ENCODE data around the gene LDHA. TPM values are rescaled to one million over a fixed set of nuclear protein-coding genes. Genes with fewer than 3 reads are reported as not detected.

LDHA gene
- total RNA-seq (2022; extraction: Qiagen RNA extraction), result 3,528 to 4,351 TPM (median 4,297 TPM) in 5 replicates

GRCh38 chr11:18394275-18394927 is at the start of gene LDHA:
TSS of gene LDHA (plus strand) at chr11:18394563. CDS start at chr11:18396843, 2,280 bp downstream.

GRCh38 chr11:18455686-18456372 is 61.5 kb downstream of the LDHA start, which contains the start of gene LDHAL6A:
TSS of gene LDHAL6A (plus strand) at chr11:18455856. CDS start at chr11:18456681, 825 bp downstream.

Other genes starting within 250 kb of the LDHA start
- gene MRGPRX4, start 221.7 kb upstream of the LDHA start, total RNA-seq (2022; extraction: Qiagen RNA extraction), result not detected in 5 replicates
- not detected in 5 replicates for gene SAA4, start 157.8 kb upstream of the LDHA start, total RNA-seq (2022; extraction: Qiagen RNA extraction)
- 0.13 to 0.31 TPM (median 0.22 TPM) in 3 of 5 replicates, not detected in the others for gene SAA2, start 145.9 kb upstream of the LDHA start, total RNA-seq (2022; extraction: Qiagen RNA extraction)
- gene SAA1, start 128.3 kb upstream of the LDHA start, total RNA-seq (2022; extraction: Qiagen RNA extraction), result 3.0 to 4.5 TPM (median 3.5 TPM) in 5 replicates
- gene HPS5, start 72.4 kb upstream of the LDHA start, total RNA-seq (2022; extraction: Qiagen RNA extraction), result 14.9 to 16.9 TPM (median 16.1 TPM) in 5 replicates
- gene GTF2H1, start 72.0 kb upstream of the LDHA start, total RNA-seq (2022; extraction: Qiagen RNA extraction), result 35.7 to 38.8 TPM (median 36.8 TPM) in 5 replicates
- gene LDHC, start 17.8 kb downstream of the LDHA start, total RNA-seq (2022; extraction: Qiagen RNA extraction), result 0.10 to 0.23 TPM (median 0.14 TPM) in 4 of 5 replicates, not detected in the other
- not detected in 5 replicates for gene LDHAL6A, start 61.3 kb downstream of the LDHA start, total RNA-seq (2022; extraction: Qiagen RNA extraction)
- gene TSG101, start 132.4 kb downstream of the LDHA start, total RNA-seq (2022; extraction: Qiagen RNA extraction), result 104 to 121 TPM (median 106 TPM) in 5 replicates
- 16.6 to 24.4 TPM (median 21.5 TPM) in 5 replicates for gene UEVLD, start 194.2 kb downstream of the LDHA start, total RNA-seq (2022; extraction: Qiagen RNA extraction)
- 1.3 to 4.2 TPM (median 1.9 TPM) in 5 replicates for gene MISFA, start 205.2 kb downstream of the LDHA start, total RNA-seq (2022; extraction: Qiagen RNA extraction)
- gene SPTY2D1, start 239.8 kb downstream of the LDHA start, total RNA-seq (2022; extraction: Qiagen RNA extraction), result 14.8 to 22.6 TPM (median 20.2 TPM) in 5 replicates